Measurements from ENCODE around the gene DNAJC17. TPM values are rescaled to one million over a fixed set of nuclear protein-coding genes. Genes with fewer than 3 reads are reported as not detected.

DNAJC17 gene
- total RNA-seq, 1 experiment from 2014 or later: 36.1 TPM

- TF ChIP-seq CEBPB (IDR thresholded peaks at IDR 0.05; ENCODE audit: low read depth): no peak
- TF ChIP-seq CTCF (IDR thresholded peaks at IDR 0.05 in 2 of 3, conservative IDR thresholded peaks at IDR 0.05 in 1 of 3; ENCODE audit: borderline replicate concordance in 1 of 3, insufficient read depth in 1 of 3, low read depth in 2 of 3, low read length in 2 of 3): no peak
- TF ChIP-seq POLR2AphosphoS5 (IDR thresholded peaks at IDR 0.05; ENCODE audit: low read depth, low read length): no peak
- TF ChIP-seq FOSL1 (IDR thresholded peaks at IDR 0.05; ENCODE audit: low read depth): no peak
- no peak for TF ChIP-seq SRF (IDR thresholded peaks at IDR 0.05; ENCODE audit: low read depth)
- TF ChIP-seq ELF1 (IDR thresholded peaks at IDR 0.05; ENCODE audit: borderline replicate concordance, low read depth): no peak
- TF ChIP-seq EZH2 (IDR thresholded peaks at IDR 0.05): no peak
- TF ChIP-seq ZBTB33 (IDR thresholded peaks at IDR 0.05; ENCODE audit: extremely low read depth, insufficient replicate concordance, low read length): no peak
- no peak for TF ChIP-seq YY1 (IDR thresholded peaks at IDR 0.05; ENCODE audit: extremely low read depth, insufficient replicate concordance, low read depth, low read length)
- TF ChIP-seq MAX (IDR thresholded peaks at IDR 0.05): no peak
- Histone ChIP-seq H3K27me3 (ENCODE audit: insufficient read depth, low read length) (no peaks in the 10 kb centered on the region), H2AFZ (ENCODE audit: low read depth, low read length, poor library complexity, severe bottlenecking) (no peak overlapping the region), H3K27ac (ENCODE audit: low read depth, low read length) (no peak overlapping the region; the same call in 1 of the 2 replicates), H3K9ac (ENCODE audit: low read length) (peak overlapping the region; percentile 64; the same call in 1 of the 2 replicates), H3K36me3 (ENCODE audit: control insufficient read depth in 1 of 2, insufficient read depth in 2 of 2, low read length in 2 of 2) (no peaks in the 10 kb centered on the region), H3K4me1 (ENCODE audit: control insufficient read depth in 1 of 2, insufficient read depth in 2 of 2, low read length in 2 of 2) (peaks cover 61 to 76% of the 10 kb centered on the region in 2 experiments), H4K20me1 (ENCODE audit: insufficient read depth) (peaks cover 12% of the 10 kb centered on the region; the same call in 1 of the 2 replicates), H3K4me3 (replicated peaks in 1 of 2; ENCODE audit: low read depth in 1 of 2, low read length in 2 of 2) (no peak overlapping the region), H3K4me2 (ENCODE audit: low read length) (peak overlapping the region; percentile 76; the same call in 1 of the 2 replicates), H3K9me3 (ENCODE audit: control insufficient read depth in 1 of 2, insufficient read depth in 1 of 2, low read depth in 1 of 2, low read length in 2 of 2) (no peaks in the 10 kb centered on the region), H3K79me2 (ENCODE audit: insufficient read depth, low read length) (peaks cover 22% of the 10 kb centered on the region), H3K9me2 (ENCODE audit: insufficient read depth) (no peaks in the 10 kb centered on the region)
- no peak for ATAC-seq
- BruUV-seq (replicated peaks): no TSS peak
- RAD21 ChIA-PET (ENCODE audit: low non-redundant PET in 1 of 2, low total read pairs in 2 of 2, uncharacterized antibody in 2 of 2, unreplicated experiment in 2 of 2): interaction anchor here in 1 of 2 experiments (1.0 to 1.5 kb wide), 2 partner anchors 106 to 108 kb away, joined by 3 to 8 read pairs; partner anchors contain the start of gene VPS18
- POLR2A ChIA-PET: interaction anchor here (0.7 to 1.1 kb wide), 3 partner anchors 9 to 58 kb away, joined by 3 to 4 read pairs (median 3); partner anchors contain the start of gene SPINT1
- CTCF ChIA-PET: interaction anchor here (0.6 to 6.0 kb wide), 13 partner anchors 11 to 266 kb away, joined by 3 to 49 read pairs (median 4); partner anchors contain the start of genes DNAJC17, VPS18 and ZFYVE19
- intact Hi-C loops (cut with micrococcal nuclease): loop anchor here (2.0 to 10.0 kb wide), 2 partner anchors 59 to 191 kb away; partner anchors contain the start of genes KNL1 and SPINT1
- DNase-seq (ENCODE audit: low read depth, low spot score): no peak
Measured at GRCh38 chr15:40785814-40786213, 21.5 kb downstream of the DNAJC17 start.

All from HCT116 (cell line).